ENCODE measurements around the gene ZBTB38.

The ZBTB38 gene

GRCh38 chr3:141367038-141367730, 1.1 kb upstream of the ZBTB38 start:
- DNase-seq, result no peak

GRCh38 chr3:141368925-141369794, 856 bp downstream of the ZBTB38 start:
- no peak for DNase-seq

GRCh38 chr3:141370065-141370533, 1.8 kb downstream of the ZBTB38 start:
- no peak for DNase-seq

GRCh38 chr3:141371882-141372281, 3.6 kb downstream of the ZBTB38 start:
- no peak for DNase-seq

GRCh38 chr3:141372656-141373055, 4.4 kb downstream of the ZBTB38 start:
- no peak for DNase-seq

GRCh38 chr3:141373232-141373631, 4.9 kb downstream of the ZBTB38 start:
- no peak for DNase-seq

GRCh38 chr3:141373768-141374526, 5.6 kb downstream of the ZBTB38 start:
- DNase-seq, result no peak

GRCh38 chr3:141375381-141376301, 7.3 kb downstream of the ZBTB38 start:
- no peak for DNase-seq

GRCh38 chr3:141377377-141377776, 9.1 kb downstream of the ZBTB38 start:
- no peak for DNase-seq

- no peak for DNase-seq
Measured at GRCh38 chr3:141378556-141378955, 10.3 kb downstream of the ZBTB38 start.

- DNase-seq, result no peak
Measured at GRCh38 chr3:141379250-141379966, 11.1 kb downstream of the ZBTB38 start.

GRCh38 chr3:141380279-141380678, 12.0 kb downstream of the ZBTB38 start:
- DNase-seq, result no peak

- no peak for DNase-seq
Measured at GRCh38 chr3:141380987-141381386, 12.7 kb downstream of the ZBTB38 start.

- no peak for DNase-seq
Measured at GRCh38 chr3:141382571-141382970, 14.3 kb downstream of the ZBTB38 start.

GRCh38 chr3:141383555-141384129, 15.3 kb downstream of the ZBTB38 start:
- DNase-seq, result peak; percentile 49

GRCh38 chr3:141384157-141384556, 15.9 kb downstream of the ZBTB38 start:
- DNase-seq, result no peak

- no peak for DNase-seq
Measured at GRCh38 chr3:141384575-141384974, 16.3 kb downstream of the ZBTB38 start.

- DNase-seq, result no peak
Measured at GRCh38 chr3:141385406-141386125, 17.3 kb downstream of the ZBTB38 start.

- no peak for DNase-seq
Measured at GRCh38 chr3:141386126-141386488, 17.8 kb downstream of the ZBTB38 start.

GRCh38 chr3:141386611-141387111, 18.4 kb downstream of the ZBTB38 start:
- no peak for DNase-seq

Measured in DMS79 treated with DMSO at 0.1 percent for 48 hours (cell line).